ENCODE data around the gene STKLD1.
"Not testable (repeated sequence)": the region's sequence is repeated elsewhere in the genome, so short reads cannot be mapped to it uniquely, and the experiment has no call there.

Gene STKLD1

GRCh38 chr9:133449760-133450159, 73.6 kb downstream of the STKLD1 start:
- no peak for DNase-seq

- DNase-seq: not testable (repeated sequence)
Observed at GRCh38 chr9:133451865-133452264, 75.7 kb downstream of the STKLD1 start.

- no peak for DNase-seq
Observed at GRCh38 chr9:133452562-133452961, 76.4 kb downstream of the STKLD1 start.

GRCh38 chr9:133453651-133454050, 77.5 kb downstream of the STKLD1 start:
- DNase-seq: no peak

- no peak for DNase-seq
Observed at GRCh38 chr9:133454325-133454724, 78.2 kb downstream of the STKLD1 start.

- no peak for DNase-seq
Observed at GRCh38 chr9:133454943-133455673, 78.9 kb downstream of the STKLD1 start.
